ENCODE results near the gene MUC7.

Gene MUC7

DNA sequence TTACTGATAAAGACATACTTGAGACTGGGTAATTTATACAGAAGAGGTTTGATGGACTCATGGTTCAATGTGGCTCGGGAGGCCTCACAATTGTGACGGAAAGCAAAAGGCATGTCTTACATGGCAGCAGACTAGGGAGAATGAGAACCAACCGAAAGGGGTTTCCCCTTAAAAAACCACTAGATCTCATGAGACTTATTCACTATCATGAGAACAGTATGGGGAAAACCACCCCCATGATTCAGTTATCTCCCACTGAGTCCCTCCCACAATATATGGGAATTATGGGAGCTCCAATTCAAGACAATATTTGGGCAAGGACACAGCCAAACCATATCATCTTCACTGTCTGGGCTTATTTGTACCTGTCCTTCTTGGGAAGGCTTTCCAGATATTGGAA lies 22.8 kb upstream of the MUC7 start:
- DNase-seq (ENCODE audit: low read depth in 1 of 2, low spot score in 1 of 2) = no peak
- Histone ChIP-seq H3K27me3 (ENCODE audit: insufficient read depth, poor library complexity, severe bottlenecking) (no peaks in the 10 kb centered on the region), H3K27ac (replicated peaks) (no peak overlapping the region), H3K4me3 (replicated peaks; ENCODE audit: insufficient read depth, low read length) (no peak overlapping the region)
- TF ChIP-seq, protein P1, sequence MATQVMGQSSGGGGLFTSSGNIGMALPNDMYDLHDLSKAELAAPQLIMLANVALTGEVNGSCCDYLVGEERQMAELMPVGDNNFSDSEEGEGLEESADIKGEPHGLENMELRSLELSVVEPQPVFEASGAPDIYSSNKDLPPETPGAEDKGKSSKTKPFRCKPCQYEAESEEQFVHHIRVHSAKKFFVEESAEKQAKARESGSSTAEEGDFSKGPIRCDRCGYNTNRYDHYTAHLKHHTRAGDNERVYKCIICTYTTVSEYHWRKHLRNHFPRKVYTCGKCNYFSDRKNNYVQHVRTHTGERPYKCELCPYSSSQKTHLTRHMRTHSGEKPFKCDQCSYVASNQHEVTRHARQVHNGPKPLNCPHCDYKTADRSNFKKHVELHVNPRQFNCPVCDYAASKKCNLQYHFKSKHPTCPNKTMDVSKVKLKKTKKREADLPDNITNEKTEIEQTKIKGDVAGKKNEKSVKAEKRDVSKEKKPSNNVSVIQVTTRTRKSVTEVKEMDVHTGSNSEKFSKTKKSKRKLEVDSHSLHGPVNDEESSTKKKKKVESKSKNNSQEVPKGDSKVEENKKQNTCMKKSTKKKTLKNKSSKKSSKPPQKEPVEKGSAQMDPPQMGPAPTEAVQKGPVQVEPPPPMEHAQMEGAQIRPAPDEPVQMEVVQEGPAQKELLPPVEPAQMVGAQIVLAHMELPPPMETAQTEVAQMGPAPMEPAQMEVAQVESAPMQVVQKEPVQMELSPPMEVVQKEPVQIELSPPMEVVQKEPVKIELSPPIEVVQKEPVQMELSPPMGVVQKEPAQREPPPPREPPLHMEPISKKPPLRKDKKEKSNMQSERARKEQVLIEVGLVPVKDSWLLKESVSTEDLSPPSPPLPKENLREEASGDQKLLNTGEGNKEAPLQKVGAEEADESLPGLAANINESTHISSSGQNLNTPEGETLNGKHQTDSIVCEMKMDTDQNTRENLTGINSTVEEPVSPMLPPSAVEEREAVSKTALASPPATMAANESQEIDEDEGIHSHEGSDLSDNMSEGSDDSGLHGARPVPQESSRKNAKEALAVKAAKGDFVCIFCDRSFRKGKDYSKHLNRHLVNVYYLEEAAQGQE (IDR thresholded peaks at IDR 0.05; ENCODE audit: insufficient replicate concordance, low read depth) = no peak
- no peak for TF ChIP-seq CTCF (IDR thresholded peaks at IDR 0.05; ENCODE audit: insufficient read depth, low read length)
- no peak for TF ChIP-seq POLR2AphosphoS5 (IDR thresholded peaks at IDR 0.05; ENCODE audit: low read depth)
- no peak for TF ChIP-seq SPI1 (IDR thresholded peaks at IDR 0.05; ENCODE audit: borderline replicate concordance, low read depth)
- no peak for TF ChIP-seq GABPA (IDR thresholded peaks at IDR 0.05; ENCODE audit: low read depth)

DNA sequence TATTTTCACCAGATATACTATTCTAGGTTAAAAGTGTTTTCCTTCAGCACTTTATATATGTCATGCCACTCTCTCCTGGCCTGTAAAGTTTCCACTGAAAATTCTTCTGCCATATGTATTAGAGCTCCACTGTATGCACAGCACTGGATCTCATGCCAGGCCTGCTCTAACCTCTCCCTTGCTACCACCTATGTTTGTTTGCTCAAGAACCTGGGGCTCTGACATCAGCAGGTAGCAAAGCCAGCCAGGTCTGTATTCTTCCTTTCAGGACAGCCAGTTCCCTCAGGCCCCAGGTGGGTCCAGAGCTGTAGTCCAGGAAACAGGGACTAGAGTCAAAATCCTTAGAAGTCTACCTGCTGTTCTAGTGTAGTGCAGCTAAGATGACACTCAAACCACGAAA lies 19.1 kb upstream of the MUC7 start:
- no peaks in the 10 kb centered on the region for H3K27me3 ChIP-seq (ENCODE audit: insufficient read depth, poor library complexity, severe bottlenecking)
- no peak for TF ChIP-seq GABPA (IDR thresholded peaks at IDR 0.05; ENCODE audit: low read depth)
- no peak for TF ChIP-seq POLR2AphosphoS5 (IDR thresholded peaks at IDR 0.05; ENCODE audit: low read depth)
- TF ChIP-seq CTCF (IDR thresholded peaks at IDR 0.05; ENCODE audit: insufficient read depth, low read length) = no peak
- TF ChIP-seq, protein P1 (IDR thresholded peaks at IDR 0.05; ENCODE audit: insufficient replicate concordance, low read depth) = no peak
- no peak for TF ChIP-seq SPI1 (IDR thresholded peaks at IDR 0.05; ENCODE audit: borderline replicate concordance, low read depth)
- H3K27ac ChIP-seq (replicated peaks) = no peak overlapping the region
- no peak overlapping the region for H3K4me3 ChIP-seq (replicated peaks; ENCODE audit: insufficient read depth, low read length)
- DNase-seq (ENCODE audit: low read depth in 1 of 2, low spot score in 1 of 2) = no peak

DNA sequence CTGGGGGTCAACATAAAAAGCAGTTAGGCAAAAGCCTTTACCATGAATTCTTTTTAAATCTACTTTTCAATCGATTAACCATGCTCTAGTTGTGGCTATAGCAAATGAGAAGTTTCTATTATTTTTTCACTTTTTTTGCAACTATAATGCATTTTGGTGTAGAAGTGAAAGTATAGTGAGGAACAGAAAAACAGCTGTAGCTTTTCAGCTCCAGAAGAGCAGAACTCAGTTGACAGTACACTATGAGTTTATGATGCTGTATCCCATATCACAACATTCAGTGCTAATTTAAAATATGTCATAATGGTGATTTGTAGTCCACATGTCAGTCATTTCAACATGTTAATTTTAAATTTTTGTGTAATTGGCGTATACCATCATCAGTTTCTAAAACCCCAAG lies 8.7 kb upstream of the MUC7 start:
- Histone ChIP-seq H3K27me3 (ENCODE audit: insufficient read depth, poor library complexity, severe bottlenecking) (no peaks in the 10 kb centered on the region), H3K4me3 (replicated peaks; ENCODE audit: insufficient read depth, low read length) (no peak overlapping the region), H3K27ac (replicated peaks) (no peak overlapping the region)
- no peak for DNase-seq (ENCODE audit: low read depth in 1 of 2, low spot score in 1 of 2)
- TF ChIP-seq CTCF (IDR thresholded peaks at IDR 0.05; ENCODE audit: insufficient read depth, low read length) = no peak
- TF ChIP-seq, protein P1 (IDR thresholded peaks at IDR 0.05; ENCODE audit: insufficient replicate concordance, low read depth) = no peak
- no peak for TF ChIP-seq GABPA (IDR thresholded peaks at IDR 0.05; ENCODE audit: low read depth)

Measured in HL-60 (cell line).